K562 (cell line): ENCODE results near the gene CXCL17. TPM values are rescaled to one million over a fixed set of nuclear protein-coding genes. Genes with fewer than 3 reads are reported as not detected.

Experiments used
- ATAC-seq: fragments of 200-7000 bp; cut with Tn5 transposase; 3 replicates; pipeline ENCODE4 v1.9.1; 2020; ENCODE audit warnings: moderate library complexity
- BruUV-seq: library from RNA; stranded (reverse); fragments of 400-500 nt; replicated peaks from 2 replicates; lab custom pipeline; 2021; lab: Mats Ljungman, UMichigan
- CTCF ChIA-PET: fragments of 300-600 bp; formaldehyde crosslinking; extraction: SDS; loops from one replicate; lab custom pipeline; 2021; ENCODE audit warnings: low intra/inter-chr PET ratio; lab: Yijun Ruan, JAX
- POLR2A ChIA-PET: fragments of 300-600, 350-650 bp; sonication (Branson Sonifier 250); formaldehyde crosslinking; extraction: SDS; loops from one replicate; lab custom pipeline; 2021; ENCODE audit warnings: antibody characterized with exemption, inconsistent platforms; lab: Yijun Ruan, JAX
- DNase-seq, 4 experiments: peaks; one replicate each; pipeline versions ENCODE4 v3.0.0 to v3.0.0-alpha.2; 2011 to 2018; ENCODE audit warnings: low spot score in 3 of 4, mixed read lengths in 3 of 4; ENCODE audit errors: extremely low read depth in 1 of 4
- FAIRE-seq: peaks from 2 replicates; lab custom pipeline; 2011; peaks lifted over from hg19 to GRCh38; lab: Jason Lieb, UNC
- H2AFZ ChIP-seq: 2 replicates; pipeline ENCODE4 v1.6.0; 2011; ENCODE audit warnings: low read depth, low read length, control low read depth, inconsistent platforms
- H3K27ac ChIP-seq: fragments of 200-600 bp; 3 replicates; pipeline ENCODE4 v1.8.0; 2011; ENCODE audit warnings: low read depth, mild to moderate bottlenecking, control low read depth, inconsistent platforms, low read length, moderate library complexity, mixed read lengths; ENCODE audit errors: extremely low read depth
- H3K27me3 ChIP-seq, 2 experiments: fragments of 300-600 bp in 1 of 2; 2 replicates in 1 of 2; 3 replicates in 1 of 2; pipeline versions ENCODE4 v1.6.0 to v1.8.0; 2011; ENCODE audit warnings: inconsistent platforms in 2 of 2, low read length in 2 of 2, mild to moderate bottlenecking in 1 of 2, mixed read lengths in 1 of 2, moderate library complexity in 1 of 2; ENCODE audit not compliant: control insufficient read depth in 2 of 2, insufficient read depth in 2 of 2
- H3K36me3 ChIP-seq: fragments of 300-600 bp; 3 replicates; pipeline ENCODE4 v1.8.0; 2011; ENCODE audit warnings: mild to moderate bottlenecking, low read length, inconsistent platforms; ENCODE audit not compliant: control insufficient read depth, insufficient read depth
- H3K4me1 ChIP-seq, 2 experiments: fragments of 200-600 bp in 1 of 2; replicated peaks in 1 of 2; 2 replicates in 1 of 2; 3 replicates in 1 of 2; pipeline versions ENCODE4 v1.5.1 to v1.8.0; 2011; ENCODE audit warnings: inconsistent platforms in 2 of 2, low read length in 2 of 2, mild to moderate bottlenecking in 1 of 2, mixed read lengths in 1 of 2, moderate library complexity in 1 of 2; ENCODE audit not compliant: control insufficient read depth in 2 of 2, insufficient read depth in 2 of 2
- H3K4me2 ChIP-seq: 2 replicates; pipeline ENCODE4 v1.6.1; 2011; ENCODE audit warnings: low read length, control low read depth, inconsistent platforms, mixed read lengths; ENCODE audit not compliant: insufficient read depth
- H3K4me3 ChIP-seq: fragments of 200-600 bp; sonication (generic), shearing (Covaris generic); 2 replicates; pipeline ENCODE4 v1.5.1; 2016; ENCODE audit warnings: control low read depth, inconsistent platforms
- H3K79me2 ChIP-seq: fragments of 200-600 bp; 3 replicates; pipeline ENCODE4 v1.8.0; 2011; ENCODE audit warnings: low read length, inconsistent platforms; ENCODE audit not compliant: control insufficient read depth, insufficient read depth
- H3K9ac ChIP-seq, 2 experiments: 2 replicates each; pipeline versions ENCODE4 v1.6.0 to v1.6.1; 2011; ENCODE audit warnings: low read depth in 2 of 2, low read length in 2 of 2, control low read depth in 1 of 2, inconsistent platforms in 1 of 2, mild to moderate bottlenecking in 1 of 2, mixed read lengths in 1 of 2; ENCODE audit not compliant: insufficient read depth in 1 of 2
- H3K9me1 ChIP-seq: one replicate; pipeline ENCODE4 v1.6.0; 2011; ENCODE audit warnings: inconsistent platforms, mild to moderate bottlenecking, low read length, moderate library complexity; ENCODE audit not compliant: control insufficient read depth, insufficient read depth
- H3K9me3 ChIP-seq: replicated peaks from 2 replicates; pipeline ENCODE4 v1.5.1; 2011; ENCODE audit warnings: low read depth, low read length, inconsistent platforms; ENCODE audit not compliant: control insufficient read depth, insufficient read depth
- H4K20me1 ChIP-seq: replicated peaks from 2 replicates; pipeline ENCODE4 v1.6.1; 2011; ENCODE audit warnings: low read length, inconsistent platforms, mixed read lengths; ENCODE audit not compliant: control insufficient read depth, insufficient read depth
- CBFA2T3 ChIP-seq: fragments of 450-650 bp; IDR thresholded peaks from 2 replicates; pipeline ENCODE4 v1.6.1; 2017
- KLF10 ChIP-seq: fragments of 250-450 bp; sonication (Bioruptor Pico); IDR thresholded peaks from 2 replicates; pipeline ENCODE4 v1.6.1; 2021; ENCODE audit warnings: matching md5 sums
- MIER1 ChIP-seq: fragments of 450-650 bp; IDR thresholded peaks from 2 replicates; pipeline ENCODE4 v1.6.1; 2016; ENCODE audit warnings: antibody characterized with exemption, mild to moderate bottlenecking, low read depth
- OTX1 ChIP-seq: fragments of 450-650 bp; formaldehyde crosslinking; IDR thresholded peaks from 2 replicates; pipeline ENCODE4 v1.4.0; 2022; ENCODE audit warnings: mild to moderate bottlenecking
- ZNF639 ChIP-seq, 2 experiments: fragments of 200-800 bp in 1 of 2; sonication (Bioruptor generic) in 1 of 2; sonication (generic) in 1 of 2; formaldehyde crosslinking in 1 of 2; IDR thresholded peaks in 1 of 2; conservative IDR thresholded peaks in 1 of 2; 2 replicates each; pipeline versions ENCODE4 v1.5.0 to v1.6.1; 2016 to 2020; ENCODE audit warnings: missing compliant biosample characterization in 1 of 2, missing genetic modification characterization in 1 of 2, missing genetic modification reagents in 1 of 2
- WGBS: fragments of 100-300 bp; shearing (Covaris generic); methylation state at CpG from one replicate; pipeline ENCODE4 v1.1.6; 2016; ENCODE audit warnings: low coverage, mixed read lengths; ENCODE audit not compliant: insufficient coverage; ENCODE audit errors: missing lambda C conversion rate; 5-methylcytosine and 5-hydroxymethylcytosine counted together
- in situ Hi-C: fragments of 300-500 bp; cut with MboI; formaldehyde crosslinking; loops from 4 replicates; pipeline ENCODE4 v1.15.0; 2018; ENCODE audit warnings: inconsistent platforms, mixed read lengths
- intact Hi-C: fragments of 100-400 bp; cut with micrococcal nuclease; formaldehyde crosslinking; loops from 2 replicates; pipeline ENCODE4 v1.14.2; 2022
- polyA plus RNA-seq, 8 experiments: library from polyadenylated mRNA; depleted of rRNA in 4 of 8; stranded (reverse) in 5 of 8; unstranded in 3 of 8; fragments of >200 nt; fragmentation: Nextera tagmentation in 2 of 8; fragmentation: Illumina TruSeq in 1 of 8; extraction: Ambion mirVana in 2 of 8; extraction: Trizol in 1 of 8; gene quantifications; 2 replicates each; pipeline versions ENCODE4 v1.2.1 to v1.2.3, GENCODE V29; 2011 to 2014; ENCODE audit warnings: inconsistent platforms in 1 of 8, missing spikeins in 1 of 8
- total RNA-seq, 7 experiments: library from RNA; depleted of rRNA in 6 of 7; stranded (reverse); fragments of >200 nt in 6 of 7; fragmentation: Illumina TruSeq in 2 of 7; extraction: Trizol in 2 of 7; gene quantifications; 2 replicates each; pipeline versions ENCODE4 v1.2.1 to v1.2.3, GENCODE V29; 2011 to 2021; ENCODE audit warnings: low replicate concordance in 1 of 7
- TF ChIP-seq, protein P1 (sequence below), 3 experiments: IDR thresholded peaks in 2 of 3; conservative IDR thresholded peaks in 1 of 3; 2 replicates each; pipeline ENCODE4 v1.5.1; 2011 to 2012; ENCODE audit warnings: low read length in 3 of 3, mild to moderate bottlenecking in 3 of 3, control low read depth in 2 of 3, improper control_type of control experiment in 1 of 3, inconsistent platforms in 1 of 3, low read depth in 1 of 3, mixed read lengths in 1 of 3, moderate library complexity in 1 of 3; ENCODE audit not compliant: insufficient read depth in 2 of 3
- TF ChIP-seq, protein P2 (sequence below): sonication (generic); formaldehyde crosslinking; IDR thresholded peaks from 2 replicates; pipeline ENCODE4 v1.8.0; 2023; ENCODE audit warnings: missing genetic modification reagents, mild to moderate bottlenecking, borderline replicate concordance

Gene CXCL17
- total and polyA plus RNA-seq, 9 of the 15 experiments (the other 6 are each of a cell fraction or from before 2014, with no cell fraction given): 0.10 to 0.15 TPM; not detected in 7

DNA sequence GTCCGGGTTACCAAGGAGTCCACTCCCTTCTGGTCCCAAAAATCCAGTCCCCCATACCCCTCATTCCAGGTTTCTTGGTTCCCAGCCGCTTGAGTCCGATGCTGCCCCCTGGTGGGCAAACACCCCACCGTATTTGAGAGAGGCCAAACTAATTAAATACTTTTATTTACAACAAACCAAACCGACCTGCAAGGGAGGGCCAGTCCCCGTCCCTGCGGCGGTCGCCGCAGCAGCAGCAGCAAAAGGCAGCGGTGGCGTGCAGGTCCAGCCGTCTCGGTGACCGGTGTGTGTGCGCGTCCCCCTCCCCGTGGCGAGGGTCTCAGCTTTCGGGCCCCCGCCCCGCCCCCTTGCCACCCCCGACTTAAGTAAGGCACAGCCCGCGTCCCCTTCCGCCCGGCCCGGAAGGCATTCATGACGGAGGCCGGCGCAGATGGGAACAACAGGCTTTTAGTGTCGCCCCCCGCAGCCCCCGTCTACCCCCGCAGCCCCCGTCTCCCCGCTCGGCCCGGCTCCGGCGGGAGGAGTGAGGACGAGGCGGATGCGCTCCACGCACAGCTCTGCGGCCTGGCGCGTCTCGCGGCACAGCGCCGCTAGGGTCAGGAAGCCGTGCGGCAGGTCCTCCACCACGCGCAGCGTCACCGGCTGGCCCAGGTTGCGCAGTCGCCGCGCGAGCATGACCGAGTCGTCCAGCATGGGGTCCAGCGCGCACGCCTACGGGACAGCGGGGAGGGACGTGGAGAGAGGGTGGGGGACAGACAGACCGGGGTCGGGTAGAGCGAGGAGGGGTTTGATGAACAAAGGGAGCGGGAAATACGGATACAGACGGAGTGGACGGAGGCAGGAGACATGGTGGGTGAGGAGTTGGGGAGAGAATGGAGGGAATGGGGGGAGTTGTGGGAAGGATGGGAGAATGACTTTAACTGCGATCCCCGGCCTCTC, 41.1 kb downstream of the CXCL17 start:
- CTCF ChIA-PET: interaction anchor here (1.4 to 1.7 kb wide), 2 partner anchors 268 to 293 kb away, joined by 11 to 16 read pairs; no protein-coding TSS in a partner anchor
- in situ Hi-C loops: no loop called here
- Histone ChIP-seq H3K27ac (no peak overlapping the region), H3K4me1 (peaks cover 5 to 30% of the 10 kb centered on the region in 2 experiments; a peak in 3 of 5 replicates), H3K9ac (peak overlapping the region in 1 of 2 experiments; percentile 79; a peak in 2 of 4 replicates), H3K4me3 (no peak overlapping the region; the same call in 1 of the 2 replicates), H3K27me3 (peaks cover 0 to 9% of the 10 kb centered on the region in 2 experiments; a peak in 3 of 5 replicates), H3K79me2 (peaks cover 6% of the 10 kb centered on the region; the same call in 1 of the 3 replicates), H3K36me3 (no peaks in the 10 kb centered on the region), H4K20me1 (peaks cover 7% of the 10 kb centered on the region), H3K4me2 (peak overlapping the region; percentile 35; the same call in 1 of the 2 replicates), H3K9me3 (no peaks in the 10 kb centered on the region), H2AFZ (0 out of 2 replicates have a peak overlapping the region, but pooled peaks have one; percentile 43), H3K9me1 (peaks cover 5% of the 10 kb centered on the region)
- 32% methylated on average over 44 of the region's 80 CpGs for WGBS
- POLR2A ChIA-PET: interaction anchor here (0.6 to 0.9 kb wide), 2 partner anchors 23 to 162 kb away, joined by 3 to 4 read pairs; no protein-coding TSS in a partner anchor
- peak; percentile 84 for FAIRE-seq
- intact Hi-C loops: no loop called here
- BruUV-seq: no TSS peak
- ATAC-seq: peak; percentile 59
- peak; percentile 76 to 85 (median 81) for DNase-seq
- TF ChIP-seq, protein P1, sequence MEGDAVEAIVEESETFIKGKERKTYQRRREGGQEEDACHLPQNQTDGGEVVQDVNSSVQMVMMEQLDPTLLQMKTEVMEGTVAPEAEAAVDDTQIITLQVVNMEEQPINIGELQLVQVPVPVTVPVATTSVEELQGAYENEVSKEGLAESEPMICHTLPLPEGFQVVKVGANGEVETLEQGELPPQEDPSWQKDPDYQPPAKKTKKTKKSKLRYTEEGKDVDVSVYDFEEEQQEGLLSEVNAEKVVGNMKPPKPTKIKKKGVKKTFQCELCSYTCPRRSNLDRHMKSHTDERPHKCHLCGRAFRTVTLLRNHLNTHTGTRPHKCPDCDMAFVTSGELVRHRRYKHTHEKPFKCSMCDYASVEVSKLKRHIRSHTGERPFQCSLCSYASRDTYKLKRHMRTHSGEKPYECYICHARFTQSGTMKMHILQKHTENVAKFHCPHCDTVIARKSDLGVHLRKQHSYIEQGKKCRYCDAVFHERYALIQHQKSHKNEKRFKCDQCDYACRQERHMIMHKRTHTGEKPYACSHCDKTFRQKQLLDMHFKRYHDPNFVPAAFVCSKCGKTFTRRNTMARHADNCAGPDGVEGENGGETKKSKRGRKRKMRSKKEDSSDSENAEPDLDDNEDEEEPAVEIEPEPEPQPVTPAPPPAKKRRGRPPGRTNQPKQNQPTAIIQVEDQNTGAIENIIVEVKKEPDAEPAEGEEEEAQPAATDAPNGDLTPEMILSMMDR (IDR thresholded peaks at IDR 0.05 in 2 of 3, conservative IDR thresholded peaks at IDR 0.05 in 1 of 3; ENCODE audit: insufficient read depth in 2 of 3, low read depth in 1 of 3, low read length in 3 of 3): peak; percentile 85 to 88 (median 85)
- TF ChIP-seq OTX1 (CRISPR knock-in tag): no peak
- no peak for TF ChIP-seq ZNF639 (CRISPR knock-in tag; conservative IDR thresholded peaks at IDR 0.05 in 1 of 2, IDR thresholded peaks at IDR 0.05 in 1 of 2)
- TF ChIP-seq, protein P2, sequence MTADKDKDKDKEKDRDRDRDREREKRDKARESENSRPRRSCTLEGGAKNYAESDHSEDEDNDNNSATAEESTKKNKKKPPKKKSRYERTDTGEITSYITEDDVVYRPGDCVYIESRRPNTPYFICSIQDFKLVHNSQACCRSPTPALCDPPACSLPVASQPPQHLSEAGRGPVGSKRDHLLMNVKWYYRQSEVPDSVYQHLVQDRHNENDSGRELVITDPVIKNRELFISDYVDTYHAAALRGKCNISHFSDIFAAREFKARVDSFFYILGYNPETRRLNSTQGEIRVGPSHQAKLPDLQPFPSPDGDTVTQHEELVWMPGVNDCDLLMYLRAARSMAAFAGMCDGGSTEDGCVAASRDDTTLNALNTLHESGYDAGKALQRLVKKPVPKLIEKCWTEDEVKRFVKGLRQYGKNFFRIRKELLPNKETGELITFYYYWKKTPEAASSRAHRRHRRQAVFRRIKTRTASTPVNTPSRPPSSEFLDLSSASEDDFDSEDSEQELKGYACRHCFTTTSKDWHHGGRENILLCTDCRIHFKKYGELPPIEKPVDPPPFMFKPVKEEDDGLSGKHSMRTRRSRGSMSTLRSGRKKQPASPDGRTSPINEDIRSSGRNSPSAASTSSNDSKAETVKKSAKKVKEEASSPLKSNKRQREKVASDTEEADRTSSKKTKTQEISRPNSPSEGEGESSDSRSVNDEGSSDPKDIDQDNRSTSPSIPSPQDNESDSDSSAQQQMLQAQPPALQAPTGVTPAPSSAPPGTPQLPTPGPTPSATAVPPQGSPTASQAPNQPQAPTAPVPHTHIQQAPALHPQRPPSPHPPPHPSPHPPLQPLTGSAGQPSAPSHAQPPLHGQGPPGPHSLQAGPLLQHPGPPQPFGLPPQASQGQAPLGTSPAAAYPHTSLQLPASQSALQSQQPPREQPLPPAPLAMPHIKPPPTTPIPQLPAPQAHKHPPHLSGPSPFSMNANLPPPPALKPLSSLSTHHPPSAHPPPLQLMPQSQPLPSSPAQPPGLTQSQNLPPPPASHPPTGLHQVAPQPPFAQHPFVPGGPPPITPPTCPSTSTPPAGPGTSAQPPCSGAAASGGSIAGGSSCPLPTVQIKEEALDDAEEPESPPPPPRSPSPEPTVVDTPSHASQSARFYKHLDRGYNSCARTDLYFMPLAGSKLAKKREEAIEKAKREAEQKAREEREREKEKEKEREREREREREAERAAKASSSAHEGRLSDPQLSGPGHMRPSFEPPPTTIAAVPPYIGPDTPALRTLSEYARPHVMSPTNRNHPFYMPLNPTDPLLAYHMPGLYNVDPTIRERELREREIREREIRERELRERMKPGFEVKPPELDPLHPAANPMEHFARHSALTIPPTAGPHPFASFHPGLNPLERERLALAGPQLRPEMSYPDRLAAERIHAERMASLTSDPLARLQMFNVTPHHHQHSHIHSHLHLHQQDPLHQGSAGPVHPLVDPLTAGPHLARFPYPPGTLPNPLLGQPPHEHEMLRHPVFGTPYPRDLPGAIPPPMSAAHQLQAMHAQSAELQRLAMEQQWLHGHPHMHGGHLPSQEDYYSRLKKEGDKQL (CRISPR knock-in tag): no peak
- no peak for TF ChIP-seq CBFA2T3
- no peak for TF ChIP-seq MIER1
- no peak for TF ChIP-seq KLF10 (CRISPR knock-in tag)
